ENCODE data around the gene POLN.

POLN gene

GRCh38 chr4:2069161-2069971 is 172.6 kb downstream of the POLN start:
- DNase-seq (ENCODE audit: low read depth) = no peak

- no peak for DNase-seq (ENCODE audit: low read depth)
Measured at GRCh38 chr4:2068566-2068965, 173.4 kb downstream of the POLN start.

- DNase-seq (ENCODE audit: low read depth) = no peak
Measured at GRCh38 chr4:2068198-2068470, 173.8 kb downstream of the POLN start.

GRCh38 chr4:2067446-2068197 is 174.3 kb downstream of the POLN start:
- DNase-seq (ENCODE audit: low read depth) = no peak

GRCh38 chr4:2066571-2067445 is 175.1 kb downstream of the POLN start:
- no peak for DNase-seq (ENCODE audit: low read depth)

GRCh38 chr4:2066011-2066551 is 175.8 kb downstream of the POLN start:
- no peak for DNase-seq (ENCODE audit: low read depth)

- no peak for DNase-seq (ENCODE audit: low read depth)
Measured at GRCh38 chr4:2065106-2065930, 176.6 kb downstream of the POLN start.

GRCh38 chr4:2064276-2064991 is 177.5 kb downstream of the POLN start:
- DNase-seq (ENCODE audit: low read depth) = no peak

- no peak for DNase-seq (ENCODE audit: low read depth)
Measured at GRCh38 chr4:2063557-2064275, 178.2 kb downstream of the POLN start.

- DNase-seq (ENCODE audit: low read depth) = no peak
Measured at GRCh38 chr4:2062808-2063524, 179.0 kb downstream of the POLN start.

- no peak for DNase-seq (ENCODE audit: low read depth)
Measured at GRCh38 chr4:2062168-2062807, 179.6 kb downstream of the POLN start.

- no peak for DNase-seq (ENCODE audit: low read depth)
Measured at GRCh38 chr4:2061186-2062131, 180.5 kb downstream of the POLN start.

GRCh38 chr4:2060611-2061185 is 181.2 kb downstream of the POLN start:
- DNase-seq (ENCODE audit: low read depth) = no peak

GRCh38 chr4:2059726-2060602 is 182.0 kb downstream of the POLN start:
- DNase-seq (ENCODE audit: low read depth) = no peak

GRCh38 chr4:2059046-2059725 is 182.7 kb downstream of the POLN start, which contains the start of gene NAT8L:
Gene NAT8L, plus strand, starts transcription at chr4:2059327. Its CDS starts 185 bp downstream, at chr4:2059512.
- DNase-seq (ENCODE audit: low read depth) = no peak

Measured in CMK (cell line).